Ureter (tissue), 1 donor: ENCODE results near the gene ZBTB7C. TPM values are rescaled to one million over a fixed set of nuclear protein-coding genes. Genes with fewer than 3 reads are reported as not detected.
A peak's percentile ranks its signal among the peaks of the same experiment; 100 is the strongest.

Experiments used
- DNase-seq: peaks from one replicate; pipeline ENCODE4 v3.0.0-alpha.2; 2020; ENCODE audit warnings: low spot score
- total RNA-seq: library from RNA; stranded (reverse); gene quantifications from one replicate; pipeline ENCODE4 v1.2.4, GENCODE V29; 2023
- donor health status: DM: yes; HTN: yes; CAD: no.

Gene ZBTB7C
- total RNA-seq, 1 donor from 2014 or later, result 72.1 TPM

GRCh38 chr18:48091869-48092497 is 317.2 kb downstream of the ZBTB7C start:
- DNase-seq, result no peak

- DNase-seq, result no peak
Measured at GRCh38 chr18:48090702-48091101, 318.5 kb downstream of the ZBTB7C start.

- no peak for DNase-seq
Measured at GRCh38 chr18:48090021-48090420, 319.2 kb downstream of the ZBTB7C start.

GRCh38 chr18:48085781-48086487 is 323.2 kb downstream of the ZBTB7C start:
- DNase-seq, result no peak

GRCh38 chr18:48084858-48085257 is 324.3 kb downstream of the ZBTB7C start:
- no peak for DNase-seq

- DNase-seq, result no peak
Measured at GRCh38 chr18:48084041-48084757, 325.0 kb downstream of the ZBTB7C start.

GRCh38 chr18:48080546-48080945 is 328.6 kb downstream of the ZBTB7C start:
- no peak for DNase-seq

GRCh38 chr18:48079885-48080284 is 329.3 kb downstream of the ZBTB7C start:
- DNase-seq, result no peak

- no peak for DNase-seq
Measured at GRCh38 chr18:48078448-48078847, 330.7 kb downstream of the ZBTB7C start.

GRCh38 chr18:48077291-48077690 is 331.9 kb downstream of the ZBTB7C start:
- DNase-seq, result no peak

- no peak for DNase-seq
Measured at GRCh38 chr18:48076461-48076860, 332.7 kb downstream of the ZBTB7C start.

- no peak for DNase-seq
Measured at GRCh38 chr18:48075707-48076093, 333.5 kb downstream of the ZBTB7C start.

GRCh38 chr18:48074929-48075706 is 334.1 kb downstream of the ZBTB7C start:
- no peak for DNase-seq

GRCh38 chr18:48073211-48073930 is 335.8 kb downstream of the ZBTB7C start:
- DNase-seq, result peak; percentile 87

GRCh38 chr18:48072428-48073204 is 336.6 kb downstream of the ZBTB7C start:
- no peak for DNase-seq

- no peak for DNase-seq
Measured at GRCh38 chr18:48068916-48069445, 340.2 kb downstream of the ZBTB7C start.

GRCh38 chr18:48066225-48066652 is 342.9 kb downstream of the ZBTB7C start:
- DNase-seq, result no peak

GRCh38 chr18:48065601-48065995 is 343.6 kb downstream of the ZBTB7C start:
- no peak for DNase-seq

- DNase-seq, result no peak
Measured at GRCh38 chr18:48064978-48065600, 344.1 kb downstream of the ZBTB7C start.
